OCI-LY3 (cell line): ENCODE results near the gene AKT1S1.

Experiments used
- CTCF ChIP-seq: fragments of 200-600, 300-600 bp; sonication (generic); IDR thresholded peaks from 2 replicates; pipeline ENCODE4 v1.5.1; 2014; ENCODE audit warnings: antibody characterized with exemption, low read length, low read depth
- EZH2phosphoT487 ChIP-seq: fragments of 200-600 bp; shearing (Covaris generic); IDR thresholded peaks from 2 replicates; pipeline ENCODE4 v1.6.1; 2018; ENCODE audit warnings: antibody characterized with exemption, mixed run types, low read depth

DNA sequence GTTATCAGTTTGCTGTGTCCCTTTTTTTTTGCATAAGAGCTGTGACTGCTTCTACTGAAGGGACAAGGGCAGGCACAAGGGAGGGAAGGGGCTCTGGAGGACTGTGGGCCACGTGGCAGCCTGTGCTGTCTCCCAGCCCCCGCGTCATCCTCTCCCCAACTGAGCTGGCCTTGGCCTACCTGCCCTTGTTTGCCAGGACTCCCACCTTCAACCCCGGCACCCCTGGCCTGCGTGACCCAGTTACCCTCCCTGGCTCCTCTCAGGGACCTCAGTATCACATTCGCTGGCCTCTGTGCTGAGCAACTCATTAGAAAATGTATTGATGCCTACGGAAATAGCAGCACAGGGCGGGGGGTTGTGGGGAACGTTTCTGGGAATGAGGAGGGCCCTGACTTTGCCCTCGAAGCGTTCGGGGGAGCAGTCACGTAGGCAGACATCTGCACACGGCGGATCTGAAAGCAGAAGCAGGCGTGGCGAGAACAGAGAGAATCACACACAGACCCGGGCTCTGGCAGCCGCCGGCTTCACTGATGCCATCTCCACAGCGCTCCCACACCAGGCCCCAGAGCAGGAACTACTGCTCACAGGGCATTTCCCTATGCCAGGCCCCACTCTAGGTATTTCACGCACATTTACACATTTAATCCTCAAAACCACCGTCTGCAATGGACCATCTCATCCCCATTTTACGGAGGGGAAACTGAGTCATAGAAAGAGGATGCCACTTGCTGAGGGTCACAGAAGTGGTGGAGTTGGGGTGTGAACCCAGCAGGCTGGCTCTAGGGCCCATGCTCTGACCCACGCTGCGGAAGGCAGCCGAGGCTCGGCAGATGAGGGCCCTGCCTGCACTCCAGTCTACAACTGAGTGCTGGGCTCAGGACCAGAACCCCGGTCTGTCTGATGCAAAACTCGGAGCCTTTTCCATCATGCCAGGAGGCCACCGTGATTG lies 46.2 kb upstream of the AKT1S1 start:
- TF ChIP-seq CTCF = no peak
- no peak for TF ChIP-seq EZH2phosphoT487
